Stimulated activated effector memory CD8-positive, alpha-beta T cell treated with anti-CD3 and anti-CD28 coated beads, Interleukin-12 subunit alpha, Interleukin-12 subunit beta, amount 100 ng/mL, for 72 hours (primary cell): ENCODE data around the gene PIR.

Experiments
- ATAC-seq: fragments of 150-1000 bp; cut with Tn5 transposase; 2 replicates; pipeline ENCODE4 v1.10.0; 2021
- DNase-seq, 2 donors: peaks; one replicate each; pipeline ENCODE4 v3.0.0; 2021 to 2022; ENCODE audit warnings: low spot score in 2 of 2
- H3K27ac Mint-ChIP-seq: one replicate; pipeline ENCODE4 v1.8.0; 2022; ENCODE audit warnings: mild to moderate bottlenecking, mixed read lengths
- H3K36me3 Mint-ChIP-seq: one replicate; pipeline ENCODE4 v1.8.0; 2022; ENCODE audit warnings: mild to moderate bottlenecking, mixed read lengths
- H3K4me1 Mint-ChIP-seq: one replicate; pipeline ENCODE4 v1.8.0; 2022; ENCODE audit warnings: mixed read lengths
- H3K4me3 Mint-ChIP-seq: one replicate; pipeline ENCODE4 v1.8.0; 2022; ENCODE audit warnings: mild to moderate bottlenecking, mixed read lengths
- H3K9me3 Mint-ChIP-seq: one replicate; pipeline ENCODE4 v1.8.0; 2022; ENCODE audit warnings: mixed read lengths

Gene PIR

GRCh38 chrX:15358533-15358932 is 134.6 kb downstream of the PIR start:
- DNase-seq: no peak
- Mint-ChIP-seq H3K27ac (no peak overlapping the region), H3K36me3 (no peaks in the 10 kb centered on the region), H3K4me1 (no peaks in the 10 kb centered on the region), H3K4me3 (no peak overlapping the region), H3K9me3 (no peaks in the 10 kb centered on the region)
- no peak for ATAC-seq

- Mint-ChIP-seq H3K36me3 (no peaks in the 10 kb centered on the region), H3K4me3 (no peak overlapping the region), H3K4me1 (no peaks in the 10 kb centered on the region), H3K9me3 (no peaks in the 10 kb centered on the region), H3K27ac (no peak overlapping the region)
- DNase-seq (no peak), ATAC-seq (no peak)
Measured at GRCh38 chrX:15356444-15356843, 136.7 kb downstream of the PIR start.

DNA sequence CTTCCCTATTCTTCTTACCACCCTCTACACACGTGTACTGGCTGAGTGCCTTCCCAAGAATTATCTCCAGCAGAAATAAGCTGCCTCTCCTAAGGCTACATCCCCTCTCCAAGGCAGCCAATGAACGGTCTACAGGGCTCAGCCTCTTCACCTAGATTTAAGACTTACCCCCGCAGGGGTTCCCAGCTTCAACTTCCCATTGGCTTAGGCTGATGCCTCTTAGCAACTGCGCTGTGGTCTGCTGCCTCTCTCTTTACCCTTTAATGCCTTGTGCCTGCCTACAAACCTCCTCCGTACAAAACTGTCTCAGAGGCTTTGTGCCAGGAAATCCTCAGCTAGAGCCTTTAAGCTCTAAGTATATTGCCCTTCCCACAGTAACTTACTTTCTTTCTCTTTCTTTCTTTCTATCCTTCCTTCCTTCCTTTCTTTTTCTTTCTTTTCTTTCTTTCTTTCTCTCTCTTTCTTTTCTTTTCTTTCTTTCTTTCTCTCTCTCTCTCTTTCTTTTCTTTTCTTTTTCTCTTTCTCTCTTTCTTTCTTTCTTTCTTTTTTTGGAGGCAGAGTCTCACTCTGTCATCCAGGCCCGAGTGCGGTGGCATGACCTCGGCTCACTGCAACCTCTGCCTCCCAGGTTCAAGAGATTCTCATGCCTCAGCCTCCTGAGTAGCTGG is 142.7 kb downstream of the PIR start:
- Mint-ChIP-seq H3K4me3 (no peak overlapping the region), H3K27ac (peak overlapping the region; percentile 21), H3K9me3 (no peaks in the 10 kb centered on the region), H3K4me1 (peaks cover 5% of the 10 kb centered on the region), H3K36me3 (no peaks in the 10 kb centered on the region)
- no peak for DNase-seq
- ATAC-seq: no peak

DNA sequence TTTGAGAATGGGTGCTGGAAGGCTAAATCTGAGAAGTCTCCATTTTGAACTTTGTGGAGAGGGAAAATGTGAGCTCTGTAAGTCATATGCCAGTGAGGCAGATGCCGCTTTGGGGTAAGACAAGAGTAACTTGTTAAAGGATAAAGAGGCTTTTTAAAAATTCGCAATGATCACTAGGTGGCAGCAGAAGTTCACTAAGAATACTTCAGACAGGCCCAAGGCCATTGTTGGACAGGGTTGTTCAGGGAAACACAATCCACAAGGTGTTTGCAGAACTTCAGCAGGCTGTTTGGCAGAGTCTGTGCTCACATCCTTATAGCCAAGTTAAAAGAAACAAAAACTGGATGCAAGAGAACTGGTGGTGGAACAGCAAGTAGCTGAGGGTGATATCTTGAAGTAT is 144.1 kb downstream of the PIR start:
- Mint-ChIP-seq H3K4me1 (peaks cover 5% of the 10 kb centered on the region), H3K9me3 (no peaks in the 10 kb centered on the region), H3K36me3 (no peaks in the 10 kb centered on the region), H3K27ac (no peak overlapping the region), H3K4me3 (no peak overlapping the region)
- peak; percentile 43 for ATAC-seq
- no peak for DNase-seq

GRCh38 chrX:15345976-15346375 is 147.2 kb downstream of the PIR start:
- DNase-seq (no peak), ATAC-seq (no peak)
- peaks cover 5% of the 10 kb centered on the region for H3K4me1 Mint-ChIP-seq
- no peak overlapping the region for H3K4me3 Mint-ChIP-seq
- H3K27ac Mint-ChIP-seq: no peak overlapping the region
- H3K36me3 Mint-ChIP-seq: no peaks in the 10 kb centered on the region
- no peaks in the 10 kb centered on the region for H3K9me3 Mint-ChIP-seq

GRCh38 chrX:15344106-15344505 is 149.0 kb downstream of the PIR start:
- Mint-ChIP-seq H3K4me1 (no peaks in the 10 kb centered on the region), H3K36me3 (no peaks in the 10 kb centered on the region), H3K9me3 (no peaks in the 10 kb centered on the region)

DNA sequence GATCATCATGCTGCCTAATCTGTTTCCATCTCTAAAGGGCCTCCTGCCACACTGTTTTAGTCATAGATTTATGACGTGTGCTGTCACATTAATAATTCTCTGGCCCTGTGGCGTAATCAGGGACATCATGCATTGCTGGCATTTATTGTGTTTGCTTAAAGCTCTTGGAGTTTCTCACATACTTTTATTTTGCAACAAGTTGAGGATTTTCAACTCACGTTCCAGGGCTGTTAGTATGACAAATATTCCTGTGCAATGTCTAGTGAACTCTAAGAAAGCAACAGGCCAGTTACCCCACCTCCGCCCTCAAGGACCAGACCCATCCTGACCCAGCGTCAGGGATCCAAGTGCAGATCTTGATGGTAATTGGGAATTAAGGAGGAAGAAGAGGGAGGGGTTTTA is 150.1 kb downstream of the PIR start:
- Mint-ChIP-seq H3K4me1 (no peaks in the 10 kb centered on the region), H3K36me3 (no peaks in the 10 kb centered on the region), H3K27ac (no peak overlapping the region), H3K9me3 (no peaks in the 10 kb centered on the region), H3K4me3 (no peak overlapping the region)
- ATAC-seq (no peak), DNase-seq (no peak)

More at GRCh38 chrX:15344106-15344505, 149.0 kb downstream of the PIR start:
- Mint-ChIP-seq H3K27ac (no peak overlapping the region), H3K4me3 (no peak overlapping the region)
- no peak for DNase-seq
- no peak for ATAC-seq

GRCh38 chrX:15340867-15341266 is 152.3 kb downstream of the PIR start:
- Mint-ChIP-seq H3K4me3 (no peak overlapping the region), H3K9me3 (no peaks in the 10 kb centered on the region), H3K27ac (no peak overlapping the region), H3K4me1 (peaks cover 5% of the 10 kb centered on the region), H3K36me3 (no peaks in the 10 kb centered on the region)
- DNase-seq (no peak), ATAC-seq (no peak)

- Mint-ChIP-seq H3K4me1 (peaks cover 13% of the 10 kb centered on the region), H3K4me3 (peak overlapping the region; percentile 80), H3K36me3 (peaks cover 46% of the 10 kb centered on the region), H3K27ac (peak overlapping the region; percentile 95), H3K9me3 (no peaks in the 10 kb centered on the region)
- ATAC-seq: peak; percentile 46
- DNase-seq: peak in 1 of 2 donors; percentile 50
Measured at GRCh38 chrX:15336023-15336413, 157.1 kb downstream of the PIR start.

- H3K9me3 Mint-ChIP-seq: no peaks in the 10 kb centered on the region
- peak within 1 kb of the TSS; percentile 80 for H3K4me3 Mint-ChIP-seq
- DNase-seq: peak; percentile 64 to 88
- peak within 1 kb of the TSS; percentile 95 for H3K27ac Mint-ChIP-seq
- H3K36me3 Mint-ChIP-seq: peaks cover 53% of the 10 kb centered on the region
- H3K4me1 Mint-ChIP-seq: peaks cover 13% of the 10 kb centered on the region
- ATAC-seq: peak; percentile 96
Measured at GRCh38 chrX:15335135-15336022, 157.8 kb downstream of the PIR start, which contains the start of gene PIGA. TSS of gene PIGA (minus strand) at chrX:15335523. CDS start at chrX:15331930, 3,593 bp downstream.
